Neural cell (in vitro differentiated cells): ENCODE measurements around the gene VPS13D. TPM values are rescaled to one million over a fixed set of nuclear protein-coding genes. Genes with fewer than 3 reads are reported as not detected.

Experiments
- H2AFZ ChIP-seq: fragments of 200-600, 300-800 bp; sonication (generic), shearing (Covaris generic); 2 replicates; pipeline ENCODE4 v1.6.0; 2014; ENCODE audit warnings: low read depth, mild to moderate bottlenecking, antibody characterized with exemption, low read length, moderate library complexity
- H3F3A ChIP-seq: fragments of 200-600 bp; shearing (Covaris generic); 2 replicates; pipeline ENCODE4 v1.6.1; 2016; ENCODE audit warnings: mild to moderate bottlenecking, moderate library complexity, mixed read lengths, antibody characterized with exemption, low read length; ENCODE audit not compliant: insufficient read depth, poor library complexity, severe bottlenecking
- H3K27ac ChIP-seq: fragments of 200-600, 300-800 bp; sonication (generic), shearing (Covaris generic); 2 replicates; pipeline ENCODE4 v1.5.1; 2014; ENCODE audit warnings: mild to moderate bottlenecking, low read length, moderate library complexity
- H3K27me3 ChIP-seq: fragments of 300-800, 200-600 bp; sonication (generic), shearing (Covaris generic); 2 replicates; pipeline ENCODE4 v1.6.0; 2014; ENCODE audit warnings: mild to moderate bottlenecking, low read depth, low read length, moderate library complexity; ENCODE audit not compliant: insufficient read depth
- H3K36me3 ChIP-seq: fragments of 300-800, 200-600 bp; sonication (generic), shearing (Covaris generic); 2 replicates; pipeline ENCODE4 v1.5.1; 2014; ENCODE audit warnings: mild to moderate bottlenecking, antibody characterized with exemption, low read length, moderate library complexity; ENCODE audit not compliant: insufficient read depth
- H3K4me2 ChIP-seq: fragments of 300-800, 200-600 bp; sonication (generic), shearing (Covaris generic); 2 replicates; pipeline ENCODE4 v1.6.0; 2014; ENCODE audit warnings: mild to moderate bottlenecking, low read length
- H3K4me3 ChIP-seq: fragments of 300-800, 200-600 bp; sonication (generic), shearing (Covaris generic); 2 replicates; pipeline ENCODE4 v1.5.1; 2014; ENCODE audit warnings: mild to moderate bottlenecking, low read length, moderate library complexity
- H3K79me2 ChIP-seq: fragments of 200-600 bp; shearing (Covaris generic); replicated peaks from 2 replicates; pipeline ENCODE4 v1.6.0; 2014; ENCODE audit warnings: mild to moderate bottlenecking, low read length, moderate library complexity; ENCODE audit not compliant: insufficient read depth
- H3K9ac ChIP-seq: fragments of 300-800, 200-600 bp; sonication (generic), shearing (Covaris generic); 2 replicates; pipeline ENCODE4 v1.6.1; 2016; ENCODE audit warnings: mild to moderate bottlenecking, low read length, mixed read lengths
- H3K9me2 ChIP-seq: fragments of 200-600 bp; shearing (Covaris generic); 2 replicates; pipeline ENCODE4 v1.6.1; 2016; ENCODE audit warnings: mild to moderate bottlenecking, low read length, mixed read lengths; ENCODE audit not compliant: insufficient read depth
- H3K9me3 ChIP-seq: fragments of 200-600, 300-800 bp; sonication (generic), shearing (Covaris generic); 2 replicates; pipeline ENCODE4 v1.6.1; 2016; ENCODE audit warnings: mild to moderate bottlenecking, mixed run types, low read length, moderate library complexity, mixed read lengths
- H4K20me1 ChIP-seq: fragments of 200-600 bp; shearing (Covaris generic); 2 replicates; pipeline ENCODE4 v1.6.1; 2016; ENCODE audit warnings: mild to moderate bottlenecking, mixed run types; ENCODE audit not compliant: insufficient read depth
- CTCF ChIP-seq: fragments of 450-650 bp; IDR thresholded peaks from 2 replicates; pipeline ENCODE4 v1.5.1; 2014; ENCODE audit warnings: antibody characterized with exemption, mild to moderate bottlenecking, moderate library complexity; ENCODE audit not compliant: poor library complexity, severe bottlenecking
- EP300 ChIP-seq: fragments of 450-650 bp; conservative IDR thresholded peaks from 2 replicates; pipeline ENCODE4 v1.6.1; 2014; ENCODE audit warnings: antibody characterized with exemption, mild to moderate bottlenecking, moderate library complexity; ENCODE audit not compliant: poor library complexity, severe bottlenecking
- EZH2 ChIP-seq: fragments of 200-600, 300-800 bp; shearing (Covaris generic), sonication (generic); IDR thresholded peaks from 2 replicates; pipeline ENCODE4 v1.6.1; 2014; ENCODE audit warnings: antibody characterized with exemption, low read length, borderline replicate concordance, mild to moderate bottlenecking; ENCODE audit not compliant: insufficient read depth, poor library complexity, severe bottlenecking
- MXI1 ChIP-seq: fragments of 450-650 bp; conservative IDR thresholded peaks from 2 replicates; pipeline ENCODE4 v1.6.1; 2014; ENCODE audit warnings: antibody characterized with exemption, mild to moderate bottlenecking; ENCODE audit not compliant: poor library complexity, severe bottlenecking
- POLR2AphosphoS5 ChIP-seq: IDR thresholded peaks from 2 replicates; pipeline ENCODE4 v1.6.1; 2012
- RAD21 ChIP-seq: fragments of 450-650 bp; conservative IDR thresholded peaks from 2 replicates; pipeline ENCODE4 v1.6.1; 2014; ENCODE audit warnings: antibody characterized with exemption, mild to moderate bottlenecking, moderate library complexity
- REST ChIP-seq: IDR thresholded peaks from 2 replicates; pipeline ENCODE4 v1.6.1; 2012; ENCODE audit warnings: borderline replicate concordance
- SMC3 ChIP-seq: fragments of 450-650 bp; conservative IDR thresholded peaks from 2 replicates; pipeline ENCODE4 v1.6.1; 2014; ENCODE audit warnings: antibody characterized with exemption, mild to moderate bottlenecking, moderate library complexity; ENCODE audit not compliant: poor library complexity
- TAF1 ChIP-seq: IDR thresholded peaks from 2 replicates; pipeline ENCODE4 v1.6.1; 2012; ENCODE audit warnings: low read depth
- polyA plus RNA-seq: library from polyadenylated mRNA; depleted of rRNA; stranded (reverse); fragments of >200 nt; gene quantifications from 2 replicates; pipeline ENCODE4 v1.2.3, GENCODE V29; 2014

Gene VPS13D
- polyA plus RNA-seq, 1 donor from 2014 or later = 24.5 TPM

GRCh38 chr1:12443151-12443550 lies 213.3 kb downstream of the VPS13D start:
- H4K20me1 ChIP-seq = no peaks in the 10 kb centered on the region
- H3F3A ChIP-seq = no peaks in the 10 kb centered on the region
- H3K27me3 ChIP-seq = no peaks in the 10 kb centered on the region
- no peaks in the 10 kb centered on the region for H3K36me3 ChIP-seq
- no peaks in the 10 kb centered on the region for H3K9me3 ChIP-seq
- no peak overlapping the region for H3K27ac ChIP-seq
- no peak overlapping the region for H2AFZ ChIP-seq
- H3K4me2 ChIP-seq = no peak overlapping the region
- no peaks in the 10 kb centered on the region for H3K9me2 ChIP-seq
- TF ChIP-seq TAF1 = no peak
- no peak for TF ChIP-seq EZH2
- no peak for TF ChIP-seq CTCF
- TF ChIP-seq MXI1 = no peak
- TF ChIP-seq REST = no peak
- no peak for TF ChIP-seq EP300
- no peak for TF ChIP-seq POLR2AphosphoS5
- no peak for TF ChIP-seq RAD21
- no peak for TF ChIP-seq SMC3
- H3K79me2 ChIP-seq = no peaks in the 10 kb centered on the region
- H3K4me3 ChIP-seq = no peak overlapping the region
- H3K9ac ChIP-seq = no peak overlapping the region

GRCh38 chr1:12444329-12444841 lies 214.6 kb downstream of the VPS13D start:
- Histone ChIP-seq H3K27ac (no peak overlapping the region), H3K9ac (no peak overlapping the region), H3K4me3 (no peak overlapping the region), H4K20me1 (no peaks in the 10 kb centered on the region), H3K9me2 (no peaks in the 10 kb centered on the region), H3K79me2 (no peaks in the 10 kb centered on the region), H3K27me3 (no peaks in the 10 kb centered on the region), H3K36me3 (no peaks in the 10 kb centered on the region), H3K4me2 (no peak overlapping the region), H3K9me3 (no peaks in the 10 kb centered on the region), H2AFZ (no peak overlapping the region), H3F3A (no peaks in the 10 kb centered on the region)
- TF ChIP-seq EP300 = no peak

DNA sequence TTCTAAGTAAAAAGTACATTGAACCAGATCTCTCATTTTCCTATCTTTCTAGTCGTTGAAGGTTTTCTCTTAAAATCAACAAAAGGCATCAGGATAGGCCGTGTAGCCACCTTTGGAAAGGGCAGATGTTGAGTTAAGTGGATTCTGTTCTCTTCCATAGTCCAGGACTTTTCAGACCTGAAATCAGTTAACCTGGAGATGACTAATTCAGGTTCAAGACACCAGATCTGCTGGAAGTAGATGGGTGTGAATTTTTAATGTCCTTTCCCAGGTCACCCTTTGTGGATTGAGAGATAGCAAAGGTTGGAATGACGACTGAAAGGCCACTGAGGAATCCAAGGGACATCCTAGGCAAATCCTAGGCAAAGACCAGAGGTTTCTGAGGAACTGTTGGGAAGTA lies 215.4 kb downstream of the VPS13D start:
- no peaks in the 10 kb centered on the region for H3K9me2 ChIP-seq
- no peaks in the 10 kb centered on the region for H3K36me3 ChIP-seq
- H2AFZ ChIP-seq = no peak overlapping the region
- H3K4me2 ChIP-seq = no peak overlapping the region
- no peak overlapping the region for H3K9ac ChIP-seq
- no peaks in the 10 kb centered on the region for H3F3A ChIP-seq
- no peaks in the 10 kb centered on the region for H3K9me3 ChIP-seq
- no peak overlapping the region for H3K4me3 ChIP-seq
- no peaks in the 10 kb centered on the region for H3K79me2 ChIP-seq
- TF ChIP-seq CTCF (no peak), MXI1 (no peak), RAD21 (no peak), EP300 (no peak), EZH2 (no peak), TAF1 (no peak), SMC3 (no peak), REST (no peak), POLR2AphosphoS5 (no peak)
- no peaks in the 10 kb centered on the region for H3K27me3 ChIP-seq
- H4K20me1 ChIP-seq = no peaks in the 10 kb centered on the region
- no peak overlapping the region for H3K27ac ChIP-seq
